ENCODE data around the gene HOXB6.
A peak's percentile ranks its signal among the peaks of the same experiment; 100 is the strongest.

Gene HOXB6

GRCh38 chr17:48596735-48597527 lies 7.9 kb downstream of the HOXB6 start (continued):
- peak; percentile 79 for TF ChIP-seq PATZ1 (tag by site-specific recombination; IDR thresholded peaks at IDR 0.05)
- peak; percentile 15; the same call in 1 of the 2 replicates for TF ChIP-seq ZNF146 (tag by site-specific recombination; IDR thresholded peaks at IDR 0.05)
- TF ChIP-seq AEBP2 (tag by site-specific recombination; IDR thresholded peaks at IDR 0.05; ENCODE audit: borderline replicate concordance): no peak
- TF ChIP-seq ZNF548 (tag by site-specific recombination; IDR thresholded peaks at IDR 0.05): no peak
- TF ChIP-seq ZNF157 (tag by site-specific recombination; IDR thresholded peaks at IDR 0.05): no peak
- TF ChIP-seq OSR2 (tag by site-specific recombination; IDR thresholded peaks at IDR 0.05): no peak; the same call in 1 of the 2 replicates
- no peak for TF ChIP-seq ZNF174 (tag by site-specific recombination; IDR thresholded peaks at IDR 0.05)
- TF ChIP-seq ZNF175 (tag by site-specific recombination; IDR thresholded peaks at IDR 0.05): no peak
- no peak for TF ChIP-seq ZNF140 (tag by site-specific recombination; IDR thresholded peaks at IDR 0.05)
- TF ChIP-seq ELK4 (IDR thresholded peaks at IDR 0.05; ENCODE audit: borderline replicate concordance, low read depth, low read length): no peak
- TF ChIP-seq ZNF239 (tag by site-specific recombination; IDR thresholded peaks at IDR 0.05): no peak
- no peak for TF ChIP-seq ZNF768 (tag by site-specific recombination; IDR thresholded peaks at IDR 0.05)
- no peak for TF ChIP-seq ZNF544 (tag by site-specific recombination; IDR thresholded peaks at IDR 0.05)
- TF ChIP-seq ZNF138 (tag by site-specific recombination; IDR thresholded peaks at IDR 0.05; ENCODE audit: borderline replicate concordance): no peak
- TF ChIP-seq ZNF26 (tag by site-specific recombination; IDR thresholded peaks at IDR 0.05): no peak
- no peak for TF ChIP-seq ZNF792 (tag by site-specific recombination; IDR thresholded peaks at IDR 0.05)
- TF ChIP-seq ZBTB44 (tag by site-specific recombination; IDR thresholded peaks at IDR 0.05): no peak
- TF ChIP-seq ZNF398 (tag by site-specific recombination; IDR thresholded peaks at IDR 0.05): peak; percentile 95
- TF ChIP-seq OVOL3 (tag by site-specific recombination; IDR thresholded peaks at IDR 0.05): peak; percentile 66; the same call in 1 of the 2 replicates
- peak; percentile 43; the same call in 1 of the 2 replicates for TF ChIP-seq GFI1B (tag by site-specific recombination; IDR thresholded peaks at IDR 0.05)
- TF ChIP-seq ZNF184 (tag by site-specific recombination; IDR thresholded peaks at IDR 0.05): no peak
- no peak for TF ChIP-seq KLF10 (tag by site-specific recombination; IDR thresholded peaks at IDR 0.05)
- no peak for TF ChIP-seq ZFP3 (tag by site-specific recombination; IDR thresholded peaks at IDR 0.05; ENCODE audit: low read depth)
- no peak for TF ChIP-seq REPIN1 (tag by site-specific recombination; IDR thresholded peaks at IDR 0.05; ENCODE audit: low read depth)
- no peak for TF ChIP-seq ZNF24 (tag by site-specific recombination; IDR thresholded peaks at IDR 0.05)
- 0 out of 2 replicates have a peak, but pooled peaks have one; percentile 58 for TF ChIP-seq ZSCAN23 (tag by site-specific recombination; IDR thresholded peaks at IDR 0.05)
- no peak for TF ChIP-seq ZNF37A (tag by site-specific recombination; IDR thresholded peaks at IDR 0.05)
- no peak for TF ChIP-seq ZNF10 (tag by site-specific recombination; IDR thresholded peaks at IDR 0.05)
- no peak for TF ChIP-seq ZBTB26 (tag by site-specific recombination; optimal IDR thresholded peaks at IDR 0.05)
